Prostate gland (tissue), 2 donors: ENCODE data around the gene NDUFA11.

Source experiments
- POLR2A ChIP-seq: fragments of 450-650 bp; IDR thresholded peaks from one replicate; pipeline ENCODE4 v1.6.1; 2016; ENCODE audit warnings: antibody characterized with exemption, mild to moderate bottlenecking
- POLR2AphosphoS5 ChIP-seq: sonication (generic); formaldehyde crosslinking; IDR thresholded peaks from one replicate; pipeline ENCODE4 v1.6.1; 2017; ENCODE audit warnings: antibody characterized with exemption
- TF ChIP-seq, protein P1 (sequence below), 4 experiments: fragments of 200-600 bp in 2 of 4; fragments of 450-650 bp in 2 of 4; sonication (generic) in 2 of 4; IDR thresholded peaks; 1 replicate in 3 of 4; 2 replicates in 1 of 4; pipeline ENCODE4 v1.5.1; 2016 to 2019; ENCODE audit warnings: antibody characterized with exemption in 4 of 4, mild to moderate bottlenecking in 2 of 4, moderate library complexity in 2 of 4

DNA sequence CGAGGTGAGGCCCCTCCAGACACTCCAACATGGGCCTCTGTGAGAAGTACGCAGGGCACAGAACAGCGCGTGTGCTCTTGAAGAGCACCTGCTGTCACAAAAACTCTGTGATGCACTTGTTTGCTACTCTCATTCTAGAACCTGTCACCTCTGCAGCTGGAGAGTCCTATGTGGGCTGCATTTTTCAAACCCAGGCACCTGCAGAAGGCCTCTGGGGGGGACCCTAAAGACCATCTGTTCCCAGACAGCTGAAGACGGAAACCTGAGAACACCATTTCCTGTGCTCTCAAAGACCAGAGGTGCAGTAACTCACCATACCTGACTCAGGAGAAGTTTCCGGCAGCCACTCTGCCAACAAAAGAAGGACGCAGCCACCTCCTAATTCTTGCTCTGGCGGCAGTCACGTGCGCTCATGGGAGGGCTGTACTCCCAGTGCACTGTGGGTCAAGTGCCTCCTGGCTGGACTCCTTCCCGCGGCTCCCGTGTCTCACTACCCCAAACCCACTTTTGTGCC is 46.3 kb upstream of the NDUFA11 start:
- TF ChIP-seq, protein P1, sequence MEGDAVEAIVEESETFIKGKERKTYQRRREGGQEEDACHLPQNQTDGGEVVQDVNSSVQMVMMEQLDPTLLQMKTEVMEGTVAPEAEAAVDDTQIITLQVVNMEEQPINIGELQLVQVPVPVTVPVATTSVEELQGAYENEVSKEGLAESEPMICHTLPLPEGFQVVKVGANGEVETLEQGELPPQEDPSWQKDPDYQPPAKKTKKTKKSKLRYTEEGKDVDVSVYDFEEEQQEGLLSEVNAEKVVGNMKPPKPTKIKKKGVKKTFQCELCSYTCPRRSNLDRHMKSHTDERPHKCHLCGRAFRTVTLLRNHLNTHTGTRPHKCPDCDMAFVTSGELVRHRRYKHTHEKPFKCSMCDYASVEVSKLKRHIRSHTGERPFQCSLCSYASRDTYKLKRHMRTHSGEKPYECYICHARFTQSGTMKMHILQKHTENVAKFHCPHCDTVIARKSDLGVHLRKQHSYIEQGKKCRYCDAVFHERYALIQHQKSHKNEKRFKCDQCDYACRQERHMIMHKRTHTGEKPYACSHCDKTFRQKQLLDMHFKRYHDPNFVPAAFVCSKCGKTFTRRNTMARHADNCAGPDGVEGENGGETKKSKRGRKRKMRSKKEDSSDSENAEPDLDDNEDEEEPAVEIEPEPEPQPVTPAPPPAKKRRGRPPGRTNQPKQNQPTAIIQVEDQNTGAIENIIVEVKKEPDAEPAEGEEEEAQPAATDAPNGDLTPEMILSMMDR (IDR thresholded peaks at IDR 0.05): no peak
- no peak for TF ChIP-seq POLR2AphosphoS5
- TF ChIP-seq POLR2A: no peak
